AG04449 (cell line): Measurements from ENCODE around the gene PISD.

Source experiments
- CTCF ChIA-PET: fragments of 350-600 bp; formaldehyde crosslinking; extraction: SDS; loops from one replicate; lab custom pipeline; 2021; ENCODE audit warnings: antibody characterized with exemption; lab: Yijun Ruan, JAX
- POLR2A ChIA-PET: fragments of 400-600, 350-600 bp; formaldehyde crosslinking; extraction: SDS; loops from one replicate; lab custom pipeline; 2020; ENCODE audit warnings: antibody characterized with exemption, inconsistent platforms; lab: Yijun Ruan, JAX
- DNase-seq: peaks from one replicate; pipeline ENCODE4 v3.0.0-alpha.2; 2010; ENCODE audit warnings: low read depth, low spot score
- H3K4me3 ChIP-seq: 2 replicates; pipeline ENCODE4 v1.5.1; 2011; ENCODE audit warnings: low read depth, mild to moderate bottlenecking, control low read depth, low read length
- TF ChIP-seq, protein P1 (sequence below): IDR thresholded peaks from one replicate; pipeline ENCODE4 v1.5.1; 2011; ENCODE audit warnings: mild to moderate bottlenecking, moderate library complexity, low read length, control low read depth, inconsistent platforms; ENCODE audit not compliant: insufficient read depth; ENCODE audit errors: missing control alignments

Gene PISD

DNA sequence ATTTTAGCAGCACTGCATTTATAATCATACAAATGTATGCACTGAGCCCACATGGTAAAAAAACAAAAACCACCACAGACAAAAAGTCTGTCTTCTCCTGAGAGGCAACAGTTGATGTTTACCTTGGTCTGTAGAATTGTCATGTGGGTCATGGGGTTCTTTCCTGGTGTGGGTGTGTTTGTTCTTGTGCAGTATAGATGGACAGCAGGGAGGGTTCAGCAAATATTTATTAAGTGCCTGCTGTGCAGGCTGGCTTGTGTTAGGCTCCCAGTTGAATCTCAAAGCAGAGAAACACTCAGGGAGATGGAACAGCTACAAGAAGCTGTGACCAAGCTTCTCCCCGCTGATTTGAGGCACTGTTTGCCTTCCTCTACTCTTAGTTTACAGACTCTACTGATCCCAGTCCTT lies 82.2 kb downstream of the PISD start:
- CTCF ChIA-PET: interaction anchor here (1.0 to 3.3 kb wide), 2 partner anchors 19 to 23 kb away, joined by 3 to 9 read pairs; no protein-coding TSS in a partner anchor
- TF ChIP-seq, protein P1, sequence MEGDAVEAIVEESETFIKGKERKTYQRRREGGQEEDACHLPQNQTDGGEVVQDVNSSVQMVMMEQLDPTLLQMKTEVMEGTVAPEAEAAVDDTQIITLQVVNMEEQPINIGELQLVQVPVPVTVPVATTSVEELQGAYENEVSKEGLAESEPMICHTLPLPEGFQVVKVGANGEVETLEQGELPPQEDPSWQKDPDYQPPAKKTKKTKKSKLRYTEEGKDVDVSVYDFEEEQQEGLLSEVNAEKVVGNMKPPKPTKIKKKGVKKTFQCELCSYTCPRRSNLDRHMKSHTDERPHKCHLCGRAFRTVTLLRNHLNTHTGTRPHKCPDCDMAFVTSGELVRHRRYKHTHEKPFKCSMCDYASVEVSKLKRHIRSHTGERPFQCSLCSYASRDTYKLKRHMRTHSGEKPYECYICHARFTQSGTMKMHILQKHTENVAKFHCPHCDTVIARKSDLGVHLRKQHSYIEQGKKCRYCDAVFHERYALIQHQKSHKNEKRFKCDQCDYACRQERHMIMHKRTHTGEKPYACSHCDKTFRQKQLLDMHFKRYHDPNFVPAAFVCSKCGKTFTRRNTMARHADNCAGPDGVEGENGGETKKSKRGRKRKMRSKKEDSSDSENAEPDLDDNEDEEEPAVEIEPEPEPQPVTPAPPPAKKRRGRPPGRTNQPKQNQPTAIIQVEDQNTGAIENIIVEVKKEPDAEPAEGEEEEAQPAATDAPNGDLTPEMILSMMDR: no peak
- POLR2A ChIA-PET: no interaction called here
- no peak overlapping the region for H3K4me3 ChIP-seq
- DNase-seq: no peak

DNA sequence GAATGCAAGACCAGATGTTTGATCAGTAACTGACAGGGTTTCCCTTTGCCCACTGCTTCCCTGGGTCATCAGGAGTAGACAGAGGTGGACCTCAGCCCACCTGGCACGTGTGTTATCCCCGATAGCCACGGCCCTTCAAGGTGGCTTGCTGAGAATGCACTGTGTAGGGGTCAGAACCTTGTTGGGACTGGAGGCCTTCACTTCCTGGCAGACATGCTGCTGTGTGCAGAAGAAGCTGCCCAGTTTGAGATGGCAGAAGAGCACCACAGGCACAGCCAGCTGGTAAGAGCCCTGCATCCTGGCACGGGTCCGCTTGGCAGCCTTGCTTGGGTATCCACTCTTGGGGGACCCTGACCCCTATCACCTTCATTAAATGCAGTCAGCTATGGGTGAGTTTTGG lies 83.8 kb downstream of the PISD start:
- ChIA-PET CTCF (interaction anchor here (1.2 to 3.4 kb wide), 4 partner anchors 17 to 392 kb away, joined by 3 to 16 read pairs (median 6); no protein-coding TSS in a partner anchor), POLR2A (no interaction called here)
- TF ChIP-seq, protein P1: no peak

DNA sequence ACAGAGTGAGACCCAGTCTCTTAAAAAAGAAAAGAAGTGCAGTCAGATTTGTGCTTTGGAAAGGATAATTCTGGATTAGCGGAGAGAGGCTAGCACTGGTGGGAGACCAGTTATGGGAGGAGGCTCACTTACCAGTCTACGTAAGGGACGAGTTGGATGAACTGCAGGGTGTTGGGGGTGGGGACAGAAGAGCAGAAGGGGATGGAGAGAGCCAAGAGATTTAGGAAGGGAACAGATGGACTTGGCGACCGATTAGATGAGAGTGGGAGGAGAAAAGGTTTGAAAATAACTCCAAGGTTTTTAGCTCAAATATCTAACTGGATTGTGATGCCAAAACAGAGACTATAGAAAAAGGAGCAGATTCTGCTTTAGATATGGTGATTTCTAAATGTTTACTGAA lies 84.3 kb downstream of the PISD start:
- CTCF ChIA-PET: interaction anchor here (3.3 to 3.4 kb wide), 2 partner anchors 16 to 21 kb away, joined by 9 to 16 read pairs; no protein-coding TSS in a partner anchor
- POLR2A ChIA-PET: no interaction called here
- TF ChIP-seq, protein P1: no peak
- no peak overlapping the region for H3K4me3 ChIP-seq
- DNase-seq: no peak

More for the DNA sequence above, 83.8 kb downstream of the PISD start:
- no peak for DNase-seq
- no peak overlapping the region for H3K4me3 ChIP-seq

DNA sequence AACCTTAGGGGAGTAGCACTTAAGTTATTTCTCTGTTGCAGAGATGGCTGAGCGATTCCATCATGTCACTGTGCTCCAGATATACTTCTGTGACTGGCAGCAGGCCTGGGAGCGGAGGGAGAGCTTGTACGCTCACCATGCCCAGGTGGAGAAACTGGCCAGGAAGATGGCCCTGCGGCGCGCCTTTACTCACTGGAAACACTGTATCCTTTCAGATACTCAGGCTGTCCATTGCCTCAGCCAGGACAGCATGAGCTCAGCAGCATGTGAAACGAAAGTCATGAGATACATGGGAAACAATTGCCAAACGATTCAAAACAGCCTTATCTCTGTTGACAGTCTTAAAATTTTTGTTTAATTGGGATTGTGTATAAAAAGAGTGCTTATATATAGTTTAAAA lies 86.8 kb downstream of the PISD start:
- ChIA-PET CTCF (interaction anchor here (0.9 to 3.4 kb wide), 4 partner anchors 9 to 60 kb away, joined by 3 to 16 read pairs (median 5); no protein-coding TSS in a partner anchor), POLR2A (no interaction called here)
- TF ChIP-seq, protein P1: no peak
- DNase-seq: no peak
- H3K4me3 ChIP-seq: no peak overlapping the region

DNA sequence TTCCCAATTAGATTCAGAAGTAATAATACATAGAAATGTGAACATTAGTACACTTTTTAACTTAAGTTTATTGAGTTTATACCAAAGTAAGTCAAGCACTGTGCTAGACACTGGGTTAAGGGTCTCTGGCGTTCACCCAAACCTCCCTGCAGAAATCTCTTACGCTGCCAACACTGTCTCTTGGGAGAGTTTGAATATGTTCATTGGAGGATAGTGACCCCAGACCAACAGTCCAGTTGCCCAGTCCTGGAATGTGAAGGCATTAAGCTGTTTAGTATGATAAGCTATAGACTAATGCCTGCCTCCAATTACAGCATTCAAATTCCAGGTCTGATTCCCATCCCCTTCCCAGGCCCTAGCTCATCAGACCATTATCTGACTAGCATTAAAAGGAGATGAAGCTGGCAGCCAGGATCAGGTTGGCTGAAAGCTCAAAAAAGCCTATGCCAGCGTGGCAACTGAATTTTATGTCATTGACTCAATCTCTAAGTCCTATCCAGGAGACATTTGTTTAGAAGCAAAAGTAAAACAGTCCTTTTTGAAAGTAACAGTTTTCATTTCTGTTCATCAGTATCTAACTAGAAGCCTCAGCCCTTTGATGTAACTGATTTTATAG lies 87.9 kb downstream of the PISD start:
- ChIA-PET POLR2A (no interaction called here), CTCF (interaction anchor here (0.7 to 1.4 kb wide), 4 partner anchors 13 to 91 kb away, joined by 3 to 5 read pairs (median 4); no protein-coding TSS in a partner anchor)
- TF ChIP-seq, protein P1: no peak

DNA sequence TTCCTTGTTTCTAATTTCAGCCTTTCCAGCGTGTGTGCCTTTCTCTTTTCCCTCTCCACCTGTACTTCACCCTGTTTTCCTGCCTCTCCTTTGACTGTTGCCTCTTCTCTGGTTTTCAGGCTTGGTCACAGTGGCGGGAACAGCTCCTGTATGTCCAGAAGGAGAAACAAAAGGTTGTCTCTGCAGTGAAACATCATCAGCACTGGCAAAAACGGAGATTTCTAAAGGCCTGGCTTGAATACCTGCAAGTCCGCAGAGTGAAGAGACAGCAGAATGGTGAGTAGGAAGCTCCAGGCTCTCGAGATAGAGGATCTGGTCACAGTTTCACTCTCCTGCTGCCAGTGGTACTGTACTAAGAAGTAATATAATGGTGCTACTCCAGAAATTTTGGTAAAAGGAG lies 89.1 kb downstream of the PISD start:
- no peak overlapping the region for H3K4me3 ChIP-seq
- CTCF ChIA-PET: interaction anchor here (0.9 to 4.0 kb wide), 3 partner anchors 12 to 397 kb away, joined by 3 to 31 read pairs (median 3); no protein-coding TSS in a partner anchor
- POLR2A ChIA-PET: no interaction called here
- no peak for DNase-seq
- TF ChIP-seq, protein P1: no peak

More for the DNA sequence above, 87.9 kb downstream of the PISD start:
- H3K4me3 ChIP-seq: no peak overlapping the region
- no peak for DNase-seq
